Measurements from ENCODE around the gene CCND1. TPM values are rescaled to one million over a fixed set of nuclear protein-coding genes. Genes with fewer than 3 reads are reported as not detected.

CCND1 gene
- total RNA-seq, 6 experiments from 2014 or later, result 1,259 to 2,084 (median 1,434) TPM

GRCh38 chr11:69702239-69702691 lies 61.3 kb downstream of the CCND1 start:
- Mint-ChIP-seq H3K4me3 (no peak overlapping the region), H3K4me1 (ENCODE audit: low read depth) (peaks cover 9% of the 10 kb centered on the region), H3K9me3 (no peaks in the 10 kb centered on the region), H3K36me3 (ENCODE audit: low read depth) (no peaks in the 10 kb centered on the region), H3K27ac (no peak overlapping the region), H3K27me3 (ENCODE audit: insufficient read depth) (peaks cover 42% of the 10 kb centered on the region)
- no peak for TF ChIP-seq CTCF (IDR thresholded peaks at IDR 0.05)
- no peak for DNase-seq

- Mint-ChIP-seq H3K27me3 (ENCODE audit: insufficient read depth) (peaks cover 43% of the 10 kb centered on the region), H3K36me3 (ENCODE audit: low read depth) (no peaks in the 10 kb centered on the region), H3K4me3 (no peak overlapping the region), H3K9me3 (no peaks in the 10 kb centered on the region), H3K4me1 (ENCODE audit: low read depth) (peaks cover 9% of the 10 kb centered on the region), H3K27ac (no peak overlapping the region)
- no peak for TF ChIP-seq CTCF (IDR thresholded peaks at IDR 0.05)
- DNase-seq, result no peak
Observed at GRCh38 chr11:69702769-69703452, 62.0 kb downstream of the CCND1 start.

DNA sequence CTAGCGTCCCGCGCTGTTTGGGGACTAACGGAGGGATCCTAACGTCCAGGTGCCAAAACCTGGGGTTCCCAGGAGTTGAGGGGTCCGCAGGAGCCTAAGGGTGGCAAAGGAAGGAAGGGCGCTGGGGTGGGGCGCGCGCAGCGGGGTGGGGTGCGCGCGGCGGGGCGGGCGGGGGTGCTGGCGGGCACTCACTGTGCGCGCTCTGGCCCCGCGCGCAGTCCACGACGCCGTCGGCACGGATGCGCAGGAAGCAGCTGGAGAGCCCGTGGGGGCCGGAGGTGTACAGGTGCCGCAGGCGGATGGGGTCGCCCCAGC lies 62.5 kb downstream of the CCND1 start:
- H3K9me3 Mint-ChIP-seq, result no peaks in the 10 kb centered on the region
- H3K27me3 Mint-ChIP-seq (ENCODE audit: insufficient read depth), result peaks cover 43% of the 10 kb centered on the region
- no peak overlapping the region for H3K4me3 Mint-ChIP-seq
- no peak for DNase-seq
- no peak overlapping the region for H3K27ac Mint-ChIP-seq
- no peaks in the 10 kb centered on the region for H3K36me3 Mint-ChIP-seq (ENCODE audit: low read depth)
- no peak for TF ChIP-seq CTCF (IDR thresholded peaks at IDR 0.05)
- H3K4me1 Mint-ChIP-seq (ENCODE audit: low read depth), result peaks cover 9% of the 10 kb centered on the region

Other genes starting within 250 kb of the CCND1 start
- gene LINC01488, start 159.5 kb upstream of the CCND1 start, total RNA-seq (2021; fragmentation: NEBNext Ultra II Directional; extraction: Animal tissue kit (Norgen Biotek cat#: 25700)), result not detected
- gene LTO1, start 34.2 kb downstream of the CCND1 start, total RNA-seq (2021; fragmentation: NEBNext Ultra II Directional; extraction: Animal tissue kit (Norgen Biotek cat#: 25700)), result 10 to 100 TPM; 23.2 to 28.5 (median 25.6) TPM
- not detected for gene FGF19, start 62.9 kb downstream of the CCND1 start, total RNA-seq (2021; fragmentation: NEBNext Ultra II Directional; extraction: Animal tissue kit (Norgen Biotek cat#: 25700))
- not detected for gene FGF4, start 134.2 kb downstream of the CCND1 start, total RNA-seq (2021; fragmentation: NEBNext Ultra II Directional; extraction: Animal tissue kit (Norgen Biotek cat#: 25700))
- gene FGF3, start 178.3 kb downstream of the CCND1 start, total RNA-seq (2021; fragmentation: NEBNext Ultra II Directional; extraction: Animal tissue kit (Norgen Biotek cat#: 25700)), result not detected